Activated naive CD4-positive, alpha-beta T cell treated with Interleukin-2 at 50 U/mL for 16 hours (primary cell): ENCODE measurements around the gene C9orf85.

ENCODE experiments used
- DNase-seq: peaks from one replicate; pipeline ENCODE4 v3.0.0-alpha.2; 2020

Gene C9orf85

GRCh38 chr9:71908825-71909224 is 2.6 kb upstream of the C9orf85 start:
- no peak for DNase-seq

GRCh38 chr9:71909887-71910649 is 1.4 kb upstream of the C9orf85 start:
- DNase-seq: peak; percentile 31

- DNase-seq: no peak
Measured at GRCh38 chr9:71910650-71911060, 784 bp upstream of the C9orf85 start.

GRCh38 chr9:71911908-71912335 is 483 bp downstream of the C9orf85 start:
- no peak for DNase-seq

- DNase-seq: no peak
Measured at GRCh38 chr9:71915495-71915894, 4.1 kb downstream of the C9orf85 start.

GRCh38 chr9:71916834-71917534 is 5.5 kb downstream of the C9orf85 start:
- DNase-seq: no peak

- DNase-seq: no peak
Measured at GRCh38 chr9:71918419-71918818, 7.0 kb downstream of the C9orf85 start.

GRCh38 chr9:71920456-71921189 is 9.2 kb downstream of the C9orf85 start:
- DNase-seq: no peak

- DNase-seq: no peak
Measured at GRCh38 chr9:71921190-71921814, 9.9 kb downstream of the C9orf85 start.

- no peak for DNase-seq
Measured at GRCh38 chr9:71924576-71924975, 13.1 kb downstream of the C9orf85 start.

GRCh38 chr9:71925834-71926233 is 14.4 kb downstream of the C9orf85 start:
- no peak for DNase-seq

GRCh38 chr9:71928376-71928775 is 16.9 kb downstream of the C9orf85 start:
- no peak for DNase-seq

- DNase-seq: no peak
Measured at GRCh38 chr9:71928806-71929205, 17.4 kb downstream of the C9orf85 start.

- DNase-seq: no peak
Measured at GRCh38 chr9:71929223-71929622, 17.8 kb downstream of the C9orf85 start.

GRCh38 chr9:71929791-71930440 is 18.5 kb downstream of the C9orf85 start:
- DNase-seq: no peak

- no peak for DNase-seq
Measured at GRCh38 chr9:71931166-71931565, 19.7 kb downstream of the C9orf85 start.

GRCh38 chr9:71936066-71936465 is 24.6 kb downstream of the C9orf85 start:
- no peak for DNase-seq

GRCh38 chr9:71937070-71937625 is 25.7 kb downstream of the C9orf85 start:
- no peak for DNase-seq

- DNase-seq: no peak
Measured at GRCh38 chr9:71937898-71938297, 26.5 kb downstream of the C9orf85 start.

GRCh38 chr9:71941060-71941568 is 29.7 kb downstream of the C9orf85 start:
- DNase-seq: no peak

- DNase-seq: no peak
Measured at GRCh38 chr9:71941998-71942567, 30.6 kb downstream of the C9orf85 start.
